Mammary epithelial cell (primary cell): Measurements from ENCODE around the gene NCKAP5.

Experiments
- CTCF ChIP-seq, 2 donors: IDR thresholded peaks in 1 of 2; conservative IDR thresholded peaks in 1 of 2; 2 replicates each; pipeline ENCODE4 v1.5.1; 2011 to 2012; ENCODE audit warnings: inconsistent platforms in 2 of 2, low read length in 2 of 2, mild to moderate bottlenecking in 2 of 2, control low read depth in 1 of 2, low read depth in 1 of 2; ENCODE audit not compliant: insufficient read depth in 1 of 2; ENCODE audit errors: extremely low read depth in 1 of 2
- EZH2 ChIP-seq: IDR thresholded peaks from 2 replicates; pipeline ENCODE4 v1.6.1; 2012; ENCODE audit warnings: low read length, inconsistent platforms, borderline replicate concordance

- TF ChIP-seq EZH2 (no peak), CTCF (conservative IDR thresholded peaks at IDR 0.05 in 1 of 2, IDR thresholded peaks at IDR 0.05 in 1 of 2; ENCODE audit: extremely low read depth in 1 of 2, insufficient read depth in 1 of 2, low read depth in 1 of 2, low read length in 2 of 2) (no peak)
These were observed 458.5 kb downstream of the NCKAP5 start for GRCh38 chr2:133109772-133110171.
